Measurements from ENCODE around the gene RAD51D.
"Not testable (repeated sequence)": the region's sequence is repeated elsewhere in the genome, so short reads cannot be mapped to it uniquely, and the experiment has no call there.

Gene RAD51D

DNA sequence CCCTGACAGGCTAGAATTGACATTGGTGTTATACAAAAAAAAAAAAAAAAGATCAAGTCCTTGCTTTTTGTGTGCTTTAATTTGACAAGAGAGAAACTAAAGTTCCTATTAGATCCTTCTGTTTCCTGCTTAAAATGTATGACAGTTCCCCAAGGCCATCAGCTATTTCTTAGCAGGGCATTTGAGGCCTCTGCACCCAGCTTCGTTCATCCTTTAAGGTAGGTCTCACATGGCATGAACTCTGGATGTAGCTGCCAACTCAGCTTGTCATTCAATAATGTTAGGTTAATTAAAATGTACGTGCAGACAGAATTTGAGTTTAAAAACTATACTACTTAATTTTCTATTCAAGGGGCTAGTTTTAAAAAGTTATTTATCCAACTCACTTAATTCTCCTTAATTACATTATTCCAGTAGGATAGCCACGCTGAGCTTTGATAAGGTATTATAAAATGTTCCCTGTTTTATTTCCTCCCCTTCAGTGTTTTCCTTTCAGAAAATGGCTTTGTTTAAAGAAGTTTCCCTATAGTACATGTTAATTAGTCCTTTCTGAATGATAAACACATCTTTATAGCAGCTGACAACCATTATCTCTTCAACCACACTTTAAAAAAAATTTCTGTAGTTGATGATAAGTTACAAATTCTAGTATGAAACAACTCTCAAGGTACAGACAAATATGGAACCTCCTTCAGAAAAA, 55.0 kb downstream of the RAD51D start:
- no peak for DNase-seq

GRCh38 chr17:35063514-35064223, 56.0 kb downstream of the RAD51D start, which contains the start of gene RFFL:
RFFL (minus strand) TSS chr17:35063707; CDS start chr17:35026553, 37,154 bp downstream.
- DNase-seq = peak; percentile 85

GRCh38 chr17:35062308-35062707, 57.4 kb downstream of the RAD51D start:
- DNase-seq = no peak

DNA sequence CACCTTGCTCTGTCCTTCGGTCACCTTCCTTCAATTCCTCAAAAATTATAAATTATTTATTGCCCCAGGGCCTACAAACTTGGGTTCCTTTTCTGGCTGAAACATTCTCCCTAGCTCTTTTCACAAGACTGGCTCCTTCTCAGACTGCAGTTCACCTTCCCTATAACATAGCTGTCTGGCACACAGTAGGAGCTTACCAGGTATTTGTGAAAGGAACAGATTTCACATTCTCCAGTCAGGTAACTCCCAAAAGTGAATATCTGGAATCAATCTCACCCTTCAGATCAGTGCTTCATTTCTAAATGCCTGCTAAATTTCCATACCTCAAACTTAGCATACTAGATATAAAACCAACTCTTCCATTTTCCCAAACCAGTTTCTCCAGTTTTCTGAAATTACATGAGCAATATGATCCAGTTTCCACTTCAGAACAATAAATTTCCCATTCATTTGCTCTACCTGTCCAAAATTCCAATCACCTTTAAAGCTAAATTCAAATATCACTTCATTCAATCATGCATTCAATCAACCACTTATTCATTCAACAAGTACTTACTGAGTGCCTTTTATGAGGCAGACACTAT, 62.2 kb downstream of the RAD51D start:
- no peak for DNase-seq

- no peak for DNase-seq
Observed at GRCh38 chr17:35056013-35056412, 63.6 kb downstream of the RAD51D start.

GRCh38 chr17:35053204-35053603, 66.5 kb downstream of the RAD51D start:
- DNase-seq = no peak

DNA sequence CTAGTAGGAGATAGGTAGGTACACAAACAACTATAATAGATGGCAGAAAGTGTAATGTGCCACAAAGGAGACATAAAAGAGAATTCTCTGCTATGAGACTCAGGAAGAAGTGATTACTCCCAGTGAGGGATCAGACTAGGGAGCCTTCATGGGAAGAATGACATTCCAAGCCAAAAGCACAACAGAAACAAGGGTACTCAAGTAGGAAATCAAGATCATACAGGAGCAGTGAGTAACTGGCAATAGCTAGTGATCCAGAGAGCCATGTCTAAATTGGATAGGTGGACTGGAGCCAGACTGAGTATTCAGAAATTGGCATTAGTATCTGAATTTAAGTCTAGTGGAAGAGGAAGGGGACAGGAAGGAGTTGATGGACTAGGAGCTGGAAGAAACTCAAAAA, 66.9 kb downstream of the RAD51D start:
- no peak for DNase-seq

DNA sequence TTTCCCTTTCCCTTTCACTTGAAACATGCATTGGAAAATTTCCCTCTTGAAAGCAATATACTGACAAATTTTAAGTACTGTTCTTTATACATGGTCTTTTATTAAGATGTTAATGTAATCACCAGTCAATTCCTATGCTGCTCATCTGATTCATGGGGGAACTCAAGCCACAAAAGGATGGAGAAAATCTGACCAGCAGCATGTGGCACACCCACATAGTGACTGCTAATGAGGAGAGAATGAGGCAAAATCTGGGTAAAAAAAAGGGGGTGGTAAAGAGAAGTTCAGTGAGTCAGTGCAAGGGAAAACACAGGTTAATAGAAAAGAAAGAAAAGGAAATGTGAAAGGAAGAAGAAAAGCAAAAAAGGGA, 67.4 kb downstream of the RAD51D start:
- DNase-seq = no peak

GRCh38 chr17:35051579-35052240, 68.0 kb downstream of the RAD51D start:
- DNase-seq = no peak

DNA sequence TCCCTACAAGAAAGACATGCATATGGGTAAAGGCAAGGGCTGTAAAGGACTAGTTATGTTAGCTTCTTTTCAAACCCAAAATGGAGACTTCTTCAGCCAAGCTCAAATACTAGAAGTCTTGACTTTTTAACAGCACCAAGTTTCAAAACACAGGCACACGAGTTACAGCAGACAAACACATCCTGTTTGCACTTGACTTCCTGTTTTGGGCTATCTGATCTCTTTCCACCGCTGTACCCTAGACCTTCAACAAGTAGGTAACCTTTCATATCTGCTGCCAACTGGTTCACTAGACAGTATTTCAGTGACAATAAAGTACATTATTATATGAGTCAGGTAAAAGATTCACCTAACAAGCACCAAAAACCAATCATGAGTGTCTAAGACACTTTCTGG, 68.5 kb downstream of the RAD51D start:
- DNase-seq = peak; percentile 69

GRCh38 chr17:35050170-35050569, 69.5 kb downstream of the RAD51D start:
- no peak for DNase-seq

DNA sequence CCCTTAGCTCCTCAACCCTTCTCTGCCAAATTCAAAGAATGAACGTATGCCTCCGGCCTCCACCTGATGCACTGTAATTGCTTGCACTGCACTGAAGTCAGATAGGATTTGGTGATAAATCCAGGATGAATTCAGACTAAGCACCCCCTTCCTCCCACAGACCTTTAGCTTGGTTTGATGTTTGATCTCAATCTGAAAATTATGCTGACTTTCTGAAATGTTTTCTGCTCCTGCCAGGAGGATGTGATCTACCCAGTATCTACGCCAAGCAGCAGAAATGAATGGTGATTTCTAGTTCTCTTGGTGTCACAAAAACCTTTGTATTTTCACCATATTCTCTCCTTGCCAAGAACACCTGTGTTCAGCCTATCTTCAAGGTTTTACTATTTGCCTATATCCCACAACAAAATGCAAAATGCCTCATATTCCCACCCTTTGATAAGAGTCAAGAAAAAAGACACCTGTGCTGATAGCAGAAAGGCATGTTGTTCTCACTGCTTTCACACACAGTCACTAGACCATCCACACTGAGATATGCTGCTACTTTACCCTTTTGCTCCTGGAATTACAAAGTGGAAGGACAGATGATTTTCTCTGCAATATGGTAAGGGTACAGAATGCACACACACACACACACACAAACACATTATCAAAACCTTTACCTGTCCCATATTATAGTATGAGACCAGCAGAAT, 70.8 kb downstream of the RAD51D start:
- DNase-seq = no peak

DNA sequence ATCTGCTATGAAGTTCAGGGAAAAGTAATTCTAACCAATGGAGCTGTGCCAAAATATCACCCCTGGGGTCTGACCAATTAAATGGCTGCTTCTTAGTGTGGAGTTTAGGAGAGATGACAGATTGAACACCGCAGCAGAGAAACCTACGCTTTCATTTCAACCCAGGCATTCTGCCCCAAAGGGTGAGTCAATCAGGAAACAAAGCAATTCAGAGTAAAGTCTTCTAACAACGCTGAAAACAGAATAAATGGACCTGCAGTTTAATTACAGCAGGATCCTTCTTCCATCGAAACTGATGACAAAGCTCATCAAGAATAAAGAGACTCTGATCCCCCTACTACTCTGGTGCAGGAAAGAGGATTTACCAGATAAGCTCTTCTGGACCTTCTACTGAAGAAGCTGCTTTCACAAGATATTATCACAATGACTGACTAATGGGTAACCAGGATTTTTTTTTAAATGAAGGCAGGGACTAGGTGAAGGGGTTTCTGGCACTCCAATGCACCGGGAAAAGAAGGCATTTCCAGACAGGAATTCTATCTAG, 72.8 kb downstream of the RAD51D start:
- DNase-seq = no peak

DNA sequence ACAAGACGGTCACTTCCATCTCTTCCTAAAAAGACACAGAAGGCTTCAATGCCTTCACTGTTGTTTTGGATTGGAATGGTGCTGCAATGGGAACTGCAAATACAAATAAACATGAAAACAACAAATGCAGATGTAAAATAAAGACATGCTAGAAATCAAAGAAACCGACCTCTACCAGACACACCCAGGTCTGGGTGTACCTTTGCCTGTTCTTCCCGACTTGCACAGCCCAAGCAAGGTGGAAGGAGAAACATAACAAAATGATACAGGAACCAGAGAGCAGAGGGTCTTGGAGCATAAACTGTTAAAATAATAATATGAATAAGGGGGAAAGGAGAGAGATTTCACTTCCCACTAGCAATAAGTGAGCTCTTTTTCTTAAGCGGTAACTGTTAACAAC, 73.4 kb downstream of the RAD51D start:
- no peak for DNase-seq

GRCh38 chr17:35045458-35045979, 74.1 kb downstream of the RAD51D start:
- not testable (repeated sequence) for DNase-seq

DNA sequence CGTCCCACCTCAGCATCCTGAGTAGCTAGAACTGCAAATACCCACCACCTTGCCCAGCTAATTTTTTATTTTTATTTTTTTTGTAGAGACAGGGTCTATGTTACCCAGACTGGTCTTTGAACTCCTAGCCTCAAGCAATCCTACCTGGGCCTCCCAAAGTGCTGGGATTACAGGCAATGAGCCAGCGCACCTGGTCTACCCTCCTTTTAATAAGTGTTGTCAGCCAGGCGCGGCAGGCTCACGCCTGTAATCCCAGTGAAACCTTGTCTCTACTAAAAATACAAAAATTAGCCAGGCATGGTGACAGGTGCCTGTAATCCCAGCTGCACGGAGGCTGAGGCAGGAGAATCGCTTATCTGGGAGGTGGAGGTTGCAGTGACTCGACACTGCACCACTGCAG, 75.5 kb downstream of the RAD51D start:
- DNase-seq = no peak

All from GF-D8 (cell line).